PFSK-1 (cell line): ENCODE results near the gene PDE3A. TPM values are rescaled to one million over a fixed set of nuclear protein-coding genes. Genes with fewer than 3 reads are reported as not detected.

Experiments
- FOXP2 ChIP-seq: optimal IDR thresholded peaks from 2 replicates; pipeline ENCODE3; 2011; ENCODE audit warnings: borderline replicate concordance, control low read depth, inconsistent platforms; ENCODE audit not compliant: insufficient read depth; ENCODE audit errors: extremely low read length, extremely low read depth
- POLR2AphosphoS5 ChIP-seq: IDR thresholded peaks from 2 replicates; pipeline ENCODE4 v1.6.1; 2012; ENCODE audit warnings: low read depth, mild to moderate bottlenecking, control low read depth, low read length, moderate library complexity
- SIN3A ChIP-seq: IDR thresholded peaks from 2 replicates; pipeline ENCODE4 v1.6.1; 2012; ENCODE audit warnings: mild to moderate bottlenecking, low read length, moderate library complexity, borderline replicate concordance; ENCODE audit not compliant: insufficient read depth
- TAF1 ChIP-seq: IDR thresholded peaks from 2 replicates; pipeline ENCODE4 v1.6.1; 2012; ENCODE audit warnings: low read length, control low read depth, borderline replicate concordance; ENCODE audit not compliant: insufficient read depth
- polyA plus RNA-seq: library from polyadenylated mRNA; unstranded; fragments of >200 nt; gene quantifications from one replicate; pipeline ENCODE4 v1.2.1, GENCODE V29; 2012; ENCODE audit warnings: low read depth, missing spikeins; ENCODE audit not compliant: insufficient read length
- TF ChIP-seq, protein P1 (sequence below), 2 experiments: IDR thresholded peaks; 2 replicates each; pipeline versions ENCODE4 v1.6.1 to v1.8.0; 2011 to 2012; ENCODE audit warnings: low read depth in 2 of 2, low read length in 2 of 2, control low read depth in 1 of 2, inconsistent platforms in 1 of 2, mild to moderate bottlenecking in 1 of 2, moderate library complexity in 1 of 2; ENCODE audit not compliant: insufficient read depth in 1 of 2

Gene PDE3A
- polyA plus RNA-seq, result 15.2 TPM

DNA sequence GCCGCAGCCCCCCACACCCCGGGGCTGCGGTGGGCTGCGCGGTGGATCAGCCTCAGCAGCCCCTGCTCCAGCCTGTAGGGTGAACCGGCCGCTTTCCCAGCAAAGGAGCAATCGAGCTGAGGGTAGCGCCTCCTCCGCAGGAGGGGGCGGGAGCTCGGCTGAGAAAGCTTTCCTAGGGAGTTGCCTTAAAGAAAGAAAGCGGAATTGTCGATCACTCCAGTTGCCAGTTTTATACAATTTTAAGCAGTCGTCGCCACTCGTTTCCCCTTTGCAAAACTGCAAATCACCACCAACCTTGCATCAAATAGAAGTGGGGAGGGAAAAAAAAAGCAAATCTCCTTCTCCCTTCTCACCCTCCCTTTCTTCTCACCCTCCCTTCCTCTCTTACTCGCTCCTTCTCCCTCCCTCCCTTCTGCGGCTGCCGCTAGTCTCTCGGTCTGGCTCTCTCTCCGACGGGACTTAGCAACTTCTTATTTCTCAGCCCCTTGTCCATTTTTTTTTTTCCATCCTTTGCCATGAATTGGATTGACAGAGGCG lies at the start of gene PDE3A:
TSS of gene PDE3A (plus strand) at position 424 of the 537 bp plus-strand sequence. CDS start 748 bp downstream, outside the sequence.
- TF ChIP-seq, protein P1, sequence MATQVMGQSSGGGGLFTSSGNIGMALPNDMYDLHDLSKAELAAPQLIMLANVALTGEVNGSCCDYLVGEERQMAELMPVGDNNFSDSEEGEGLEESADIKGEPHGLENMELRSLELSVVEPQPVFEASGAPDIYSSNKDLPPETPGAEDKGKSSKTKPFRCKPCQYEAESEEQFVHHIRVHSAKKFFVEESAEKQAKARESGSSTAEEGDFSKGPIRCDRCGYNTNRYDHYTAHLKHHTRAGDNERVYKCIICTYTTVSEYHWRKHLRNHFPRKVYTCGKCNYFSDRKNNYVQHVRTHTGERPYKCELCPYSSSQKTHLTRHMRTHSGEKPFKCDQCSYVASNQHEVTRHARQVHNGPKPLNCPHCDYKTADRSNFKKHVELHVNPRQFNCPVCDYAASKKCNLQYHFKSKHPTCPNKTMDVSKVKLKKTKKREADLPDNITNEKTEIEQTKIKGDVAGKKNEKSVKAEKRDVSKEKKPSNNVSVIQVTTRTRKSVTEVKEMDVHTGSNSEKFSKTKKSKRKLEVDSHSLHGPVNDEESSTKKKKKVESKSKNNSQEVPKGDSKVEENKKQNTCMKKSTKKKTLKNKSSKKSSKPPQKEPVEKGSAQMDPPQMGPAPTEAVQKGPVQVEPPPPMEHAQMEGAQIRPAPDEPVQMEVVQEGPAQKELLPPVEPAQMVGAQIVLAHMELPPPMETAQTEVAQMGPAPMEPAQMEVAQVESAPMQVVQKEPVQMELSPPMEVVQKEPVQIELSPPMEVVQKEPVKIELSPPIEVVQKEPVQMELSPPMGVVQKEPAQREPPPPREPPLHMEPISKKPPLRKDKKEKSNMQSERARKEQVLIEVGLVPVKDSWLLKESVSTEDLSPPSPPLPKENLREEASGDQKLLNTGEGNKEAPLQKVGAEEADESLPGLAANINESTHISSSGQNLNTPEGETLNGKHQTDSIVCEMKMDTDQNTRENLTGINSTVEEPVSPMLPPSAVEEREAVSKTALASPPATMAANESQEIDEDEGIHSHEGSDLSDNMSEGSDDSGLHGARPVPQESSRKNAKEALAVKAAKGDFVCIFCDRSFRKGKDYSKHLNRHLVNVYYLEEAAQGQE (IDR thresholded peaks at IDR 0.05; ENCODE audit: insufficient read depth in 1 of 2, low read depth in 2 of 2, low read length in 2 of 2), result 0 out of 4 replicates have a peak, but pooled peaks of 1 of the 2 experiments have one; percentile 30
- TF ChIP-seq SIN3A (no peak), TAF1 (peak; percentile 16; the same call in 1 of the 2 replicates), POLR2AphosphoS5 (peak; percentile 75), FOXP2 (no peak)

DNA sequence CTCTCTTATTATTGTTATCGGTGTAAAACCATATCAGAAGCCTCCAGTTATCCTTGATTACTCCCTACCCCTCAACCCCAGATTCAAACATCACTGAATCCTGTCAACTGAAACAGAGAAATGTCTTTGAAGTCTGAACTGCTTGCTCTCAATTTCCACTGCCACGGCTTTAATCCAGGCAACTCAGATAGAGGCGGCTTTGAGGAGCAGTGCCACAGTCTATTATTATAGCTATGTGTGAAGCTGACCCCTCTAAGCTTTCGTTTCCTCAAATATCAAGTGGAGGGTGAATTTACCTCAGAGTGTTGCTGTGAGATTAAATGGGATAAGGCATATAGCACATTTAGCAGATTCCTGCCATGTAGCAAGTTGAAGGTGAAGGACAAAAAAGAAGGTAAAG lies 49.0 kb upstream of the PDE3A start:
- TF ChIP-seq POLR2AphosphoS5 (no peak), SIN3A (no peak), TAF1 (no peak), FOXP2 (no peak)
- TF ChIP-seq, protein P1 (IDR thresholded peaks at IDR 0.05; ENCODE audit: insufficient read depth in 1 of 2, low read depth in 2 of 2, low read length in 2 of 2), result no peak

DNA sequence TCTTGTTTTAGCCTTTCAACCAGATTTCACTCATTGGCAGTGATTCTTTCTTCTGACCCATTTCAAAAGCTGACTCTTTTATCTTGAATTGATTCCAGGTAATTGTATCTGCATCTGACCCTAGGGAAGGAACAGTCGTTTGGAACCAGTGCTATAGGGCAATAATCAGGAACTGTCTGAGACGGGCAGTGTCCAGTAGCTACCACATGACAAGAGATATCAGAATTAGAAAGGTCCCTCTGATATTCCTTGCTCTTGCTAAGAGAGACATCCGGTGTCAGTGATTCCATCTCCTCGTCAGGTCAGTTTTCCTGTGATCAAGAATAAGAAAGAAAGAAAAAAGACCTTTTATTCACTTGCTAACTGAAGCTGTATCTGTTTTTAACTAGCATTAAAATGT lies 47.8 kb upstream of the PDE3A start:
- TF ChIP-seq SIN3A (no peak), POLR2AphosphoS5 (no peak), TAF1 (no peak), FOXP2 (no peak)
- TF ChIP-seq, protein P1 (IDR thresholded peaks at IDR 0.05; ENCODE audit: insufficient read depth in 1 of 2, low read depth in 2 of 2, low read length in 2 of 2), result no peak

DNA sequence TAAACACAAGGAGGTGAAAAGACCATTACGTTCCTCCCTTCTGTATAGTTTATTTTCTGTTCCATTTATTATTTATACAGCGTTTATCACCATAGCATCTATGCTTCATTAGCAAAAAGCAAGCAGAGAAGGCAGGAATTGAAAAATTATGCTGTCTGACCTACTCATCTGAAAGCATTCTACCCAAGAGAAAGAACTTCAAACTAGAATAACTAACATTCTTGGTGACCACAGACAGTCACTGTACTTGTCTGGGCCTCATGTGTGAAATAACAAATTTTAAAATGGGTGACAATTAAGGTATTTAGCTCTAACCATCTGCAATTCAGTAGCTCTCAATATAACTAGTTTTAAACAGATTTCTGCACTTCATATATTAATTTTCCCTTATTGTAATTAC lies 29.3 kb upstream of the PDE3A start:
- no peak for TF ChIP-seq POLR2AphosphoS5
- TF ChIP-seq, protein P1 (IDR thresholded peaks at IDR 0.05; ENCODE audit: insufficient read depth in 1 of 2, low read depth in 2 of 2, low read length in 2 of 2), result no peak
- no peak for TF ChIP-seq SIN3A
- no peak for TF ChIP-seq TAF1
- TF ChIP-seq FOXP2, result no peak
